Osteoblast (primary cell): ENCODE results near the gene PDCD2L. TPM values are rescaled to one million over a fixed set of nuclear protein-coding genes. Genes with fewer than 3 reads are reported as not detected.

Experiments used
- DNase-seq: peaks from one replicate; pipeline ENCODE4 v3.0.0; 2011; ENCODE audit warnings: low spot score, mixed read lengths; ENCODE audit not compliant: insufficient read length; ENCODE audit errors: missing footprints
- H2AFZ ChIP-seq: 2 replicates; pipeline ENCODE4 v1.6.0; 2011; ENCODE audit warnings: mild to moderate bottlenecking, low read length
- H3K27ac ChIP-seq: 2 replicates; pipeline ENCODE4 v1.5.1; 2011; ENCODE audit warnings: mild to moderate bottlenecking, low read depth, low read length, moderate library complexity
- H3K27me3 ChIP-seq: 2 replicates; pipeline ENCODE4 v1.6.0; 2012; ENCODE audit warnings: mild to moderate bottlenecking, control low read depth, inconsistent platforms, low read length, moderate library complexity; ENCODE audit not compliant: insufficient read depth
- H3K36me3 ChIP-seq: 2 replicates; pipeline ENCODE4 v1.5.1; 2011; ENCODE audit warnings: mild to moderate bottlenecking, low read length, control low read depth, moderate library complexity; ENCODE audit not compliant: insufficient read depth
- H3K4me1 ChIP-seq: 2 replicates; pipeline ENCODE4 v1.5.1; 2011; ENCODE audit warnings: mild to moderate bottlenecking, low read length, control low read depth, moderate library complexity; ENCODE audit not compliant: insufficient read depth
- H3K4me2 ChIP-seq: 2 replicates; pipeline ENCODE4 v1.6.0; 2011; ENCODE audit warnings: mild to moderate bottlenecking, low read length; ENCODE audit not compliant: insufficient read depth
- H3K4me3 ChIP-seq: fragments of 200-600 bp; sonication (generic); 3 replicates; pipeline ENCODE4 v1.5.1; 2012; ENCODE audit warnings: mild to moderate bottlenecking, low read length, inconsistent platforms; ENCODE audit not compliant: insufficient read depth
- H3K79me2 ChIP-seq: 2 replicates; pipeline ENCODE4 v1.6.0; 2012; ENCODE audit warnings: mild to moderate bottlenecking, low read length, control low read depth, inconsistent platforms; ENCODE audit not compliant: insufficient read depth
- H3K9me3 ChIP-seq: 2 replicates; pipeline ENCODE4 v1.5.1; 2011; ENCODE audit warnings: low read depth, low read length, control low read depth
- H4K20me1 ChIP-seq: 2 replicates; pipeline ENCODE4 v1.6.0; 2012; ENCODE audit warnings: mild to moderate bottlenecking, low read length, control low read depth; ENCODE audit not compliant: insufficient read depth
- CTCF ChIP-seq: IDR thresholded peaks from 2 replicates; pipeline ENCODE4 v1.5.1; 2011; ENCODE audit warnings: mild to moderate bottlenecking, low read depth, low read length, moderate library complexity; ENCODE audit errors: extremely low read depth
- total RNA-seq: library from RNA; depleted of rRNA; stranded (reverse); fragments of >200 nt; gene quantifications from 2 replicates; pipeline ENCODE4 v1.2.3, GENCODE V29; 2012

PDCD2L gene
- total RNA-seq, 1 donor = 10.5 TPM

DNA sequence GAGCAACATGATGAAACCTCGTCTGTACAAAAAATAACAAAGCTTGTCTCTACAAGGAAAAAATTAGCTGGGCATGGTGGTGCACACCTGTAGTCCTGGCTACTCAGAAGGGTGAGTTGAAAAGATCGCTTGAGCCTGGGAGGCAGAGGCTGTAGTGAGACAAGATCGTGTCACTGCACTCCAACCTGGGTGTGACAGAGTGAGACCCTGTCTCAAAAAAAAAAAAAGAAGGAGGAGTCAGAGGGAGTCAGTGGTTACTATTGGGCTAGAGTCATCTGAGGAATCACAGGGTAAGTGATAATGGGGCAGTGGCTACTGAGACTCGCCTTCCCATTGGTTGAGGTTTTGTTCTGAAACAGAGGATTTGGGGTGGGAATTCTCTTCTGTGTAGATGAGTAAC, 41.1 kb upstream of the PDCD2L start:
- no peak for DNase-seq
- H3K4me2 ChIP-seq = no peak overlapping the region
- H3K9me3 ChIP-seq = no peaks in the 10 kb centered on the region
- H3K27me3 ChIP-seq = no peaks in the 10 kb centered on the region
- H3K4me1 ChIP-seq = peaks cover 30% of the 10 kb centered on the region
- H3K27ac ChIP-seq = no peak overlapping the region
- H4K20me1 ChIP-seq = peaks cover 19% of the 10 kb centered on the region
- no peak overlapping the region for H3K4me3 ChIP-seq
- TF ChIP-seq CTCF = no peak
- H3K79me2 ChIP-seq = peaks cover 28% of the 10 kb centered on the region
- H2AFZ ChIP-seq = no peak overlapping the region
- H3K36me3 ChIP-seq = peaks cover 13% of the 10 kb centered on the region

- no peak overlapping the region for H3K4me3 ChIP-seq
- peaks cover 21% of the 10 kb centered on the region for H3K36me3 ChIP-seq
- H2AFZ ChIP-seq = no peak overlapping the region
- no peaks in the 10 kb centered on the region for H3K9me3 ChIP-seq
- no peak overlapping the region for H3K27ac ChIP-seq
- H4K20me1 ChIP-seq = peaks cover 22% of the 10 kb centered on the region
- no peak for TF ChIP-seq CTCF
- no peak for DNase-seq
- peaks cover 36% of the 10 kb centered on the region for H3K79me2 ChIP-seq
- H3K27me3 ChIP-seq = no peaks in the 10 kb centered on the region
- no peak overlapping the region for H3K4me2 ChIP-seq
- H3K4me1 ChIP-seq = peaks cover 22% of the 10 kb centered on the region
These were observed 40.3 kb upstream of the PDCD2L start for GRCh38 chr19:34363930-34364329.

DNA sequence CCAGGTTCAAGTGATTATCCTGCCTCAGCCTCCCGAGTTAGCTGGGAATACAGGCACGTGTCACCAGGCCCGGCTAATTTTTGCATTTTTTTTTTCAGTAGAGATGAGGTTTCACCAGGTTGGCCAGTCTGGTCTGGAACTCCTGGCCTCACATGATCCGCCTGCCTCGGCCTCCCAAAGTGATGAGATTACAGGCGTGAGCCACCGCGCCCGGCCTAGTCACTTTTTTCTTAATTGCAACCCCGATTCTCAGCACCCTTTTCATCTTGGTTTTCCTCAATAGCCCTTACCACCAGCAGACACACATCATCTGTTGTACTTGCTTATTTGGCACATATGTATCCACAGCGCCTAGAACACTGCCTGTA, 39.8 kb upstream of the PDCD2L start:
- Histone ChIP-seq H3K27me3 (no peaks in the 10 kb centered on the region), H3K27ac (no peak overlapping the region), H3K4me2 (peak overlapping the region; percentile 88), H3K79me2 (peaks cover 38% of the 10 kb centered on the region), H3K4me3 (peak overlapping the region; percentile 93), H4K20me1 (peaks cover 22% of the 10 kb centered on the region), H3K9me3 (no peaks in the 10 kb centered on the region), H3K4me1 (peaks cover 19% of the 10 kb centered on the region), H2AFZ (peak overlapping the region; percentile 94), H3K36me3 (peaks cover 24% of the 10 kb centered on the region)
- no peak for TF ChIP-seq CTCF
- DNase-seq = no peak

DNA sequence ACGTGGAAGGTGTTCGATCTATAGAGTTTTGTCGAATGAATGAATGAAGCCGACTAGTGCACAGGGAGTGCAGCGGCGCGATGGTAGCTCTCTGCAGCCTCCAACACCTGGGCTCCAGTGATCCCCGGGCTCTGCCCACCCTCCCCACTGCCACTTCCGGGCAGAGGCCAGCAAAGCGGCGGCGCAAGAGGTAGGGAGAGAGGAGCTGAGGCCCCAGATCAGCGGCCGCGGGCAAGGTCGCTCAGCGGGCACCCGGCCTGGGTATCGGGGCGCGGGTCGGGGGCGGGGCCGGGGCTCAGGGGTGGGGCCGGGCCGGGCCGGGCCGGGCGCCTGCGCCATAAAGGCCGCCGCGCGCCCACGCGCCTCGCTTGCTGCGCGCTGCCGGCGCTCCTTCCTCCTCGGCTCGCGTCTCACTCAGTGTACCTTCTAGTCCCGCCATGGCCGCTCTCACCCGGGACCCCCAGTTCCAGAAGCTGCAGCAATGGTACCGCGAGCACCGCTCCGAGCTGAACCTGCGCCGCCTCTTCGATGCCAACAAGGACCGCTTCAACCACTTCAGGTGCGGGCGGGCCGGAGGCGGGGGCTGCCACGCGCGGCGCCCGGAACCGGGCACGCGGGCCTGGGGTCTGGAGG, 39.3 kb upstream of the PDCD2L start, which contains the start of gene GPI:
Gene GPI (plus strand): TSS at position 367 of the 633 bp plus-strand sequence. CDS start 71 bp downstream, at position 438.
- Histone ChIP-seq H3K27me3 (no peaks in the 10 kb centered on the region), H3K36me3 (peaks cover 28% of the 10 kb centered on the region), H3K4me1 (peaks cover 15% of the 10 kb centered on the region), H2AFZ (peak within 1 kb of the TSS; percentile 94), H4K20me1 (peaks cover 25% of the 10 kb centered on the region), H3K27ac (peak within 1 kb of the TSS; percentile 61), H3K79me2 (peaks cover 40% of the 10 kb centered on the region), H3K9me3 (no peaks in the 10 kb centered on the region), H3K4me3 (peak within 1 kb of the TSS; percentile 93), H3K4me2 (peak within 1 kb of the TSS; percentile 88)
- TF ChIP-seq CTCF = no peak
- peak; percentile 96 for DNase-seq
